Neuron (in vitro differentiated cells): Measurements from ENCODE around the gene CNTNAP2.

ENCODE experiments used
- H2AFZ ChIP-seq: one replicate; pipeline ENCODE4 v1.6.1; 2013; ENCODE audit warnings: low read depth, mild to moderate bottlenecking, inconsistent platforms, low read length, moderate library complexity
- H3K27me3 ChIP-seq: one replicate; pipeline ENCODE4 v1.6.1; 2013; ENCODE audit warnings: low read length; ENCODE audit not compliant: insufficient read depth
- H3K36me3 ChIP-seq: one replicate; pipeline ENCODE4 v1.6.1; 2013; ENCODE audit warnings: low read length; ENCODE audit not compliant: insufficient read depth
- H3K4me1 ChIP-seq: one replicate; pipeline ENCODE4 v1.6.1; 2013; ENCODE audit warnings: low read length; ENCODE audit not compliant: insufficient read depth
- H3K4me3 ChIP-seq: 2 replicates; pipeline ENCODE4 v1.5.1; 2013; ENCODE audit warnings: mild to moderate bottlenecking, low read length, moderate library complexity
- H3K9me3 ChIP-seq: one replicate; pipeline ENCODE4 v1.6.1; 2013; ENCODE audit warnings: low read length

The CNTNAP2 gene

GRCh38 chr7:148118371-148118770 is 2001.8 kb downstream of the CNTNAP2 start:
- no peaks in the 10 kb centered on the region for H3K36me3 ChIP-seq
- no peaks in the 10 kb centered on the region for H3K27me3 ChIP-seq
- H3K4me3 ChIP-seq, result no peak overlapping the region
- no peaks in the 10 kb centered on the region for H3K4me1 ChIP-seq
- H3K9me3 ChIP-seq, result no peaks in the 10 kb centered on the region
- no peak overlapping the region for H2AFZ ChIP-seq

GRCh38 chr7:148121401-148121800 is 2004.8 kb downstream of the CNTNAP2 start:
- H3K36me3 ChIP-seq, result no peaks in the 10 kb centered on the region
- H3K4me3 ChIP-seq, result no peak overlapping the region
- no peaks in the 10 kb centered on the region for H3K9me3 ChIP-seq
- no peaks in the 10 kb centered on the region for H3K4me1 ChIP-seq
- no peak overlapping the region for H2AFZ ChIP-seq
- H3K27me3 ChIP-seq, result no peaks in the 10 kb centered on the region

DNA sequence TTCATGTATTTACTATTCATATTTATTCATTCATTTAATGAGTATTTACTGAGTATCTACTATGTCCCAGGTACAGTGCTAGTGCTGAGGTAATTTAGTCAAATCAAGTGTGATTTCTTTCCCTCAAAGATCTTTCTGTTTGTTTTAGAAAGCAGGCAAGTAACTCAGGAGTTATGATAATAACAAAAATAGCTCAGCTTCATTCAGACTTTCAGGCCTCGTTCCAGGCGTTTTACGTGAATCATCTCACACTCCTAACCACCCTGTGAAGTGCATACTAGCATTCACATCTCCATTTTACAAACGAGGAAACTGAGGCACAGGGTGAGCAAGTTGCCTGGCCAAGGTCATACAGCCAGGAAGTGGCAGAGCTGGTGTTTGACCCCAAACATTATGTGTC is 2005.2 kb downstream of the CNTNAP2 start:
- no peaks in the 10 kb centered on the region for H3K27me3 ChIP-seq
- H3K4me1 ChIP-seq, result no peaks in the 10 kb centered on the region
- no peak overlapping the region for H3K4me3 ChIP-seq
- no peaks in the 10 kb centered on the region for H3K9me3 ChIP-seq
- H2AFZ ChIP-seq, result no peak overlapping the region
- no peaks in the 10 kb centered on the region for H3K36me3 ChIP-seq

DNA sequence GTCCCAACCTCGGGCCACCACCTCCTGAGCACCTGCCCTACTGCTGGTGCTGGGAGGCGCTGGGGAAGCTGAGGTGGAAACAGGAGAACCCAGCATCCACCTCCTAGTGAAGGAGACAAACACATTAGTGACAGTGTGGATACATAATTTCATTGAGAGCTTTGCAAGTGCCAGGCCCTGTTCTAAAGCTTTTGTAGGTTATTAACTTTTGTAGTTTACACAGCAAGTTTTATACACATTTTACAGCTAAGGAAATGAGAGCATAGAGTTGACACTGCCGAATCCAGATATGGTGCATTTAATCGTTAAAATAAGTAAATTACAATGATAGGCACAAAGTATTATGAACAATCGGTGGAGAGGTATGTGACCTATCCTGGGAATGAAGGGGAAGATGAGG is 2007.9 kb downstream of the CNTNAP2 start:
- Histone ChIP-seq H2AFZ (no peak overlapping the region), H3K4me1 (no peaks in the 10 kb centered on the region), H3K27me3 (no peaks in the 10 kb centered on the region), H3K36me3 (no peaks in the 10 kb centered on the region), H3K4me3 (no peak overlapping the region), H3K9me3 (no peaks in the 10 kb centered on the region)

GRCh38 chr7:148127374-148127773 is 2010.8 kb downstream of the CNTNAP2 start:
- Histone ChIP-seq H3K4me1 (no peaks in the 10 kb centered on the region), H2AFZ (no peak overlapping the region), H3K9me3 (no peaks in the 10 kb centered on the region), H3K36me3 (no peaks in the 10 kb centered on the region), H3K4me3 (no peak overlapping the region), H3K27me3 (no peaks in the 10 kb centered on the region)

DNA sequence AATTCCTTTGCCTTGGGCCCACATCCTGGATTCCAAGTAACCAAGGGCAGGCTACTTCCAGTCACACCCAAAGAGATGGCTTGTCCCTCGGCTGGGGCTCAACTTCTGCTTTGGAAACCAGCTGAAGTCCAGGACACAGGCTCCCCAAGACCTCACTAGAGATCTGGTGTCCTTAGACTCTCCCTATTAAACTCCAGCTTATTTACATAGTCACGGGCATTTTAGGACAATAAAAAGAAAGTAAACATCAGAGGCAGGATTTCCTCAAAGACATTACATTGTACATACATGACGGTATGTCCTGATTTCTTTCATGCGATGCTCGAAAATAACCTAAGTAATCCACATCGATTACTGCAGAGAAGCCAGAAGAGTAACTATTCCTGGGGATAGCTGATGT is 2012.4 kb downstream of the CNTNAP2 start:
- H3K36me3 ChIP-seq, result no peaks in the 10 kb centered on the region
- peaks cover 3% of the 10 kb centered on the region for H3K27me3 ChIP-seq
- no peak overlapping the region for H3K4me3 ChIP-seq
- no peak overlapping the region for H2AFZ ChIP-seq
- H3K4me1 ChIP-seq, result no peaks in the 10 kb centered on the region
- H3K9me3 ChIP-seq, result no peaks in the 10 kb centered on the region

- Histone ChIP-seq H3K4me1 (no peaks in the 10 kb centered on the region), H3K27me3 (peaks cover 3% of the 10 kb centered on the region), H3K9me3 (no peaks in the 10 kb centered on the region), H3K36me3 (no peaks in the 10 kb centered on the region), H3K4me3 (no peak overlapping the region), H2AFZ (no peak overlapping the region)
These were observed 2018.5 kb downstream of the CNTNAP2 start for GRCh38 chr7:148135116-148135515.

DNA sequence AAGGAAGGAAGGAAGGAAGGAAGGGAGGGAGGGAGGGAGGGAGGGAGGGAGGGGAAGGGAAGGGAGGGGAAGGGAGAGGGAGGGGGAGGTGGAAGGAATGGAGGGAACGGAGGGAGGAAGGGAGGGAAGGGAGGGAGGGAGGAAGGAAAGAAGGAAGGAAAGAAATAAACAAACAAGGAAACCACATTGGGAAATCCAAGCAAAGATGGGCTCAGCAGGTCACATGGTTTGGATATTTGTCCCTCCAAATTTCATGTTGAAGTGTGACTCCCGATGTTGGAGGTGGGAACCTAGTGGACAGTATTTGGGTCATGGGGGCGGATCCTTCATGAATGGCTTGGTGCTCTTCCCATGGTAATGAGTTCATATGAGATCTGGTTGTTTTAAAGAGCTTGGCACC is 2019.4 kb downstream of the CNTNAP2 start:
- Histone ChIP-seq H2AFZ (no peak overlapping the region), H3K4me1 (no peaks in the 10 kb centered on the region), H3K9me3 (no peaks in the 10 kb centered on the region), H3K36me3 (no peaks in the 10 kb centered on the region), H3K27me3 (peaks cover 3% of the 10 kb centered on the region), H3K4me3 (no peak overlapping the region)

DNA sequence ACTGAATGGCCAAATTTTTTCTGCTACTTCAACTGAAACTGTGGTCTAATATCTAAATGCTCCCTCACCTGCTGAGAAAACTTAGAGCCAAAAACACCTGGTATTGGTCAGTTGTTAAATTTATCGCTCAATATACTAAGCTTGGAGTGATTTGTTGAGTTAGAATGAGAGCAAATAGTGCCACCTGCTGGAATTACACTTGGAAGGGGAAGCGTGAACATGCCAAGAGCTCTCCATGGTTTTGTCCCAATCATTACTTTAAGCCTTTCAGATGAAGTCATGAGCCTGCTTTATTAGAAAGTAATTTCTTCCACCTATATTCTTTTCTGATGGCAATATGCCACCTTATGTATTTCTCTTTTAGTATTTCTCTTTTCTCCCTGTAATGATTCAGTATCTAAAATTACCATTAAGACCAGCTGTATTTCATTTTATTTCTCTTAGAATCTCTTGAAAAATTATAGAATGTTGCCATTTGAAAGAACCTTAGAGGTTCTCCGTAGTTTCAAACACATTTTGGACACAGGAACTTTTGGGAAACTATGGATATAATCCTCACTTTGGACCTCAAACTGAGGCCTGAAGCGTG is 2026.2 kb downstream of the CNTNAP2 start:
- Histone ChIP-seq H3K36me3 (no peaks in the 10 kb centered on the region), H3K27me3 (no peaks in the 10 kb centered on the region), H3K4me1 (peaks cover 16% of the 10 kb centered on the region), H3K9me3 (no peaks in the 10 kb centered on the region), H2AFZ (no peak overlapping the region), H3K4me3 (no peak overlapping the region)

DNA sequence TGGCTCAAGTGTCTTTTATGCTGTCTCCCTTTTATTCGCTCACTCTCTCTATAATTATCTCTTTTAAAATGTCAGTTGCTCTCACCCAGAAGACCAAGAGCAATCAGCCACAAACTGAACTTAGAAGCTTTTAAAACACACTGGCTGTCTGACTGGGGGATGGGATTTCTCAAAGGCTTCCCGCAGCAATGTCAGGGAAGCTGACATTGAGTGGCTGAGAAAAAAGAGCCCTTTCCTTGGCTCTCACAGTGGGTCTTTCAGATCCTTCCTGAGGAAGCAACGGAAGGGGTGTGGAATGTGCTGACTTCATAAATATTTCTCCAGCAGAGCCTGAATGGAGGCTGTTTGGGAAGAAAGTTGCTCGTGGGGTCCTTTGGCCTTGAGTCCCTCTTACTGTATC is 2028.2 kb downstream of the CNTNAP2 start:
- peak overlapping the region; percentile 54 for H2AFZ ChIP-seq
- H3K4me3 ChIP-seq, result no peak overlapping the region
- peaks cover 16% of the 10 kb centered on the region for H3K4me1 ChIP-seq
- H3K9me3 ChIP-seq, result no peaks in the 10 kb centered on the region
- no peaks in the 10 kb centered on the region for H3K36me3 ChIP-seq
- no peaks in the 10 kb centered on the region for H3K27me3 ChIP-seq

- Histone ChIP-seq H3K36me3 (no peaks in the 10 kb centered on the region), H2AFZ (no peak overlapping the region), H3K9me3 (no peaks in the 10 kb centered on the region), H3K4me3 (no peak overlapping the region), H3K27me3 (no peaks in the 10 kb centered on the region), H3K4me1 (peaks cover 16% of the 10 kb centered on the region)
These were observed 2029.7 kb downstream of the CNTNAP2 start for GRCh38 chr7:148146346-148146745.

GRCh38 chr7:148147438-148147837 is 2030.8 kb downstream of the CNTNAP2 start:
- Histone ChIP-seq H3K9me3 (no peaks in the 10 kb centered on the region), H3K4me1 (peaks cover 16% of the 10 kb centered on the region), H2AFZ (no peak overlapping the region), H3K27me3 (no peaks in the 10 kb centered on the region), H3K36me3 (no peaks in the 10 kb centered on the region), H3K4me3 (no peak overlapping the region)

GRCh38 chr7:148148456-148148855 is 2031.9 kb downstream of the CNTNAP2 start:
- H3K9me3 ChIP-seq, result no peaks in the 10 kb centered on the region
- no peak overlapping the region for H2AFZ ChIP-seq
- no peak overlapping the region for H3K4me3 ChIP-seq
- H3K27me3 ChIP-seq, result no peaks in the 10 kb centered on the region
- peaks cover 16% of the 10 kb centered on the region for H3K4me1 ChIP-seq
- no peaks in the 10 kb centered on the region for H3K36me3 ChIP-seq

GRCh38 chr7:148149730-148150129 is 2033.1 kb downstream of the CNTNAP2 start:
- Histone ChIP-seq H3K27me3 (no peaks in the 10 kb centered on the region), H3K4me3 (no peak overlapping the region), H3K4me1 (peaks cover 10% of the 10 kb centered on the region), H3K36me3 (no peaks in the 10 kb centered on the region), H3K9me3 (no peaks in the 10 kb centered on the region), H2AFZ (no peak overlapping the region)
